GM23338 (cell line): ENCODE measurements around the gene DAGLA. TPM values are rescaled to one million over a fixed set of nuclear protein-coding genes. Genes with fewer than 3 reads are reported as not detected.

ENCODE experiments used
- ATAC-seq: fragments of 200-7000 bp; cut with Tn5 transposase; 3 replicates; pipeline ENCODE4 v1.9.1; 2020
- DNase-seq: peaks from one replicate; pipeline ENCODE4 v3.0.0-alpha.2; 2015; ENCODE audit warnings: low spot score
- H2AFZ ChIP-seq: fragments of 200-600 bp; sonication (generic); 2 replicates; pipeline ENCODE4 v1.8.0; 2016; ENCODE audit warnings: antibody characterized with exemption, mild to moderate bottlenecking, moderate library complexity
- H3F3A ChIP-seq: fragments of 200-600 bp; sonication (generic); replicated peaks from 2 replicates; pipeline ENCODE4 v1.8.0; 2017; ENCODE audit warnings: antibody characterized with exemption, mixed run types, low read depth
- H3K27ac ChIP-seq: fragments of 200-600 bp; sonication (generic); 2 replicates; pipeline ENCODE4 v1.6.1; 2016; ENCODE audit warnings: low read depth
- H3K27me3 ChIP-seq: fragments of 200-600 bp; sonication (generic); 2 replicates; pipeline ENCODE4 v1.8.0; 2016; ENCODE audit warnings: mild to moderate bottlenecking, mixed run types, moderate library complexity; ENCODE audit not compliant: insufficient read depth
- H3K36me3 ChIP-seq: fragments of 200-600 bp; sonication (generic); 2 replicates; pipeline ENCODE4 v1.8.0; 2016; ENCODE audit warnings: mild to moderate bottlenecking; ENCODE audit not compliant: insufficient read depth
- H3K4me1 ChIP-seq: fragments of 200-600 bp; sonication (generic); 2 replicates; pipeline ENCODE4 v1.8.0; 2016; ENCODE audit warnings: mild to moderate bottlenecking, moderate library complexity; ENCODE audit not compliant: insufficient read depth
- H3K4me2 ChIP-seq: fragments of 200-600 bp; sonication (generic); 2 replicates; pipeline ENCODE4 v1.7.1; 2017; ENCODE audit warnings: mixed run types
- H3K4me3 ChIP-seq: fragments of 200-600 bp; sonication (generic); 2 replicates; pipeline ENCODE4 v1.6.1; 2016; ENCODE audit warnings: mixed run types
- H3K79me2 ChIP-seq: fragments of 200-600 bp; sonication (generic); replicated peaks from 2 replicates; pipeline ENCODE4 v1.8.0; 2017; ENCODE audit warnings: mild to moderate bottlenecking; ENCODE audit not compliant: insufficient read depth
- H3K9me2 ChIP-seq: fragments of 200-600 bp; sonication (generic); 2 replicates; pipeline ENCODE4 v1.8.0; 2017; ENCODE audit not compliant: insufficient read depth
- H4K20me1 ChIP-seq: fragments of 200-600 bp; sonication (generic); replicated peaks from 2 replicates; pipeline ENCODE4 v1.8.0; 2017; ENCODE audit warnings: mild to moderate bottlenecking; ENCODE audit not compliant: insufficient read depth
- H3K27ac Mint-ChIP-seq: 2 replicates; pipeline ENCODE4 v1.8.0; 2020; ENCODE audit warnings: inconsistent platforms, mild to moderate bottlenecking, moderate library complexity, mixed read lengths
- H3K27me3 Mint-ChIP-seq: 3 replicates; pipeline ENCODE4 v1.8.0; 2022; ENCODE audit warnings: low read depth, mild to moderate bottlenecking, moderate library complexity, mixed read lengths, inconsistent platforms; ENCODE audit not compliant: insufficient read depth, poor library complexity
- H3K36me3 Mint-ChIP-seq: 3 replicates; pipeline ENCODE4 v1.8.0; 2021; ENCODE audit warnings: low read depth, mild to moderate bottlenecking, inconsistent platforms, moderate library complexity, mixed read lengths
- H3K4me1 Mint-ChIP-seq: 3 replicates; pipeline ENCODE4 v1.8.0; 2020; ENCODE audit warnings: mild to moderate bottlenecking, inconsistent platforms, mixed read lengths
- H3K4me3 Mint-ChIP-seq: 3 replicates; pipeline ENCODE4 v1.8.0; 2021; ENCODE audit warnings: moderate library complexity, mild to moderate bottlenecking, inconsistent platforms, mixed read lengths
- H3K9me3 Mint-ChIP-seq: 3 replicates; pipeline ENCODE4 v1.8.0; 2020; ENCODE audit warnings: moderate library complexity, mild to moderate bottlenecking, inconsistent platforms, mixed read lengths
- CREB1 ChIP-seq: fragments of 250-450 bp; sonication (Bioruptor Pico); IDR thresholded peaks from 2 replicates; pipeline ENCODE4 v1.5.0; 2020; ENCODE audit warnings: low read depth, mild to moderate bottlenecking, moderate library complexity
- CTCF ChIP-seq, 2 experiments: fragments of 200-600 bp in 1 of 2; sonication (generic) in 1 of 2; conservative IDR thresholded peaks; 2 replicates each; pipeline versions ENCODE4 v1.5.1 to v1.6.1; 2016 to 2017; ENCODE audit warnings: antibody characterized with exemption in 2 of 2, low read depth in 2 of 2, mild to moderate bottlenecking in 2 of 2, moderate library complexity in 1 of 2
- ETS1 ChIP-seq: IDR thresholded peaks from 2 replicates; pipeline ENCODE4 v1.6.1; 2016; ENCODE audit warnings: antibody characterized with exemption
- JUNB ChIP-seq: IDR thresholded peaks from one replicate; pipeline ENCODE4 v1.6.1; 2016; ENCODE audit warnings: antibody characterized with exemption; ENCODE audit not compliant: unreplicated experiment
- NANOG ChIP-seq: IDR thresholded peaks from 2 replicates; pipeline ENCODE4 v1.6.1; 2016; ENCODE audit warnings: antibody characterized with exemption, borderline replicate concordance
- POLR2AphosphoS5 ChIP-seq: IDR thresholded peaks from 2 replicates; pipeline ENCODE4 v1.6.1; 2016; ENCODE audit warnings: antibody characterized with exemption, low read depth
- REST ChIP-seq: IDR thresholded peaks from one replicate; pipeline ENCODE4 v1.6.1; 2018; ENCODE audit warnings: antibody characterized with exemption; ENCODE audit not compliant: unreplicated experiment
- STAT1 ChIP-seq: IDR thresholded peaks from one replicate; pipeline ENCODE4 v1.6.1; 2016; ENCODE audit warnings: antibody characterized with exemption; ENCODE audit not compliant: unreplicated experiment
- ZNF114 ChIP-seq: fragments of 250-450 bp; sonication (Bioruptor Pico); IDR thresholded peaks from 2 replicates; pipeline ENCODE4 v1.5.0; 2020; ENCODE audit warnings: mild to moderate bottlenecking, moderate library complexity
- ZNF462 ChIP-seq: fragments of 250-450 bp; sonication (Bioruptor Pico); IDR thresholded peaks from 2 replicates; pipeline ENCODE4 v1.5.0; 2020; ENCODE audit warnings: mild to moderate bottlenecking, moderate library complexity
- polyA plus RNA-seq: library from polyadenylated mRNA; unstranded; fragments of >200 nt; fragmentation: Nextera tagmentation; extraction: Ambion mirVana; gene quantifications from 2 replicates; pipeline ENCODE4 v1.2.1, GENCODE V29; 2016
- total RNA-seq: library from RNA; depleted of rRNA; stranded (reverse); fragments of >200 nt; shearing (Covaris generic); gene quantifications from 2 replicates; pipeline ENCODE4 v1.2.3, GENCODE V29; 2014

The DAGLA gene
- total and polyA plus RNA-seq, 2 experiments from 2014 or later: 0.55 to 2.5 TPM

- Histone ChIP-seq H3F3A (no peaks in the 10 kb centered on the region), H3K27me3 (peaks cover 12% of the 10 kb centered on the region), H3K4me3 (no peak overlapping the region), H3K36me3 (no peaks in the 10 kb centered on the region), H3K4me1 (peaks cover 5% of the 10 kb centered on the region; the same call in 1 of the 2 replicates), H4K20me1 (no peaks in the 10 kb centered on the region), H3K4me2 (no peak overlapping the region), H3K27ac (no peak overlapping the region), H2AFZ (no peak overlapping the region), H3K79me2 (no peaks in the 10 kb centered on the region), H3K9me2 (no peaks in the 10 kb centered on the region)
- Mint-ChIP-seq H3K4me1 (peaks cover 12% of the 10 kb centered on the region), H3K9me3 (no peaks in the 10 kb centered on the region), H3K27me3 (peaks cover 7% of the 10 kb centered on the region), H3K27ac (no peak overlapping the region), H3K36me3 (no peaks in the 10 kb centered on the region), H3K4me3 (no peak overlapping the region)
- no peak for ATAC-seq
- no peak for DNase-seq
- TF ChIP-seq JUNB (no peak), STAT1 (no peak), ZNF462 (CRISPR knock-in tag) (no peak), POLR2AphosphoS5 (no peak), CTCF (conservative IDR thresholded peaks at IDR 0.05; ENCODE audit: low read depth in 2 of 2) (no peak), NANOG (no peak), REST (no peak), ETS1 (no peak), ZNF114 (no peak), CREB1 (no peak)
These were observed 2.9 kb downstream of the DAGLA start for GRCh38 chr11:61682906-61683675.
